ENCODE results near the gene KRTAP5-4.
"Not testable (repeated sequence)": the region's sequence is repeated elsewhere in the genome, so short reads cannot be mapped to it uniquely, and the experiment has no call there.

Gene KRTAP5-4

GRCh38 chr11:1586699-1587098, 35.2 kb downstream of the KRTAP5-4 start:
- no peak overlapping the region for H3K4me3 Mint-ChIP-seq
- no peak overlapping the region for H3K27ac Mint-ChIP-seq

GRCh38 chr11:1584661-1585370, 37.1 kb downstream of the KRTAP5-4 start, which contains the start of gene KRTAP5-1:
TSS of gene KRTAP5-1 (minus strand) at chr11:1585283. CDS start at chr11:1585249, 34 bp downstream.
- peaks cover 16% of the 10 kb centered on the region for H3K4me1 Mint-ChIP-seq (ENCODE audit: low read depth)
- DNase-seq; H3K27me3 Mint-ChIP-seq; H3K4me3 Mint-ChIP-seq; H3K27ac Mint-ChIP-seq; H3K36me3 Mint-ChIP-seq (ENCODE audit: low read depth); H3K9me3 Mint-ChIP-seq: not testable (repeated sequence)

More at GRCh38 chr11:1586699-1587098, 35.2 kb downstream of the KRTAP5-4 start:
- no peaks in the 10 kb centered on the region for H3K36me3 Mint-ChIP-seq (ENCODE audit: low read depth)
- H3K27me3 Mint-ChIP-seq = peaks cover 9% of the 10 kb centered on the region
- H3K9me3 Mint-ChIP-seq = no peaks in the 10 kb centered on the region
- no peak for DNase-seq
- peaks cover 19% of the 10 kb centered on the region for H3K4me1 Mint-ChIP-seq (ENCODE audit: low read depth)

GRCh38 chr11:1582909-1583308, 39.0 kb downstream of the KRTAP5-4 start:
- H3K27ac Mint-ChIP-seq; DNase-seq; H3K36me3 Mint-ChIP-seq (ENCODE audit: low read depth); H3K4me1 Mint-ChIP-seq (ENCODE audit: low read depth); H3K9me3 Mint-ChIP-seq; H3K4me3 Mint-ChIP-seq; H3K27me3 Mint-ChIP-seq: not testable (repeated sequence)

GRCh38 chr11:1581976-1582375, 40.0 kb downstream of the KRTAP5-4 start:
- Mint-ChIP-seq H3K27ac (no peak overlapping the region), H3K27me3 (peaks cover 9% of the 10 kb centered on the region), H3K4me1 (ENCODE audit: low read depth) (peaks cover 6% of the 10 kb centered on the region), H3K4me3 (no peak overlapping the region), H3K36me3 (ENCODE audit: low read depth) (no peaks in the 10 kb centered on the region), H3K9me3 (no peaks in the 10 kb centered on the region)
- DNase-seq = no peak

GRCh38 chr11:1576825-1577224, 45.1 kb downstream of the KRTAP5-4 start:
- Mint-ChIP-seq H3K9me3 (no peaks in the 10 kb centered on the region), H3K27me3 (peaks cover 10% of the 10 kb centered on the region), H3K4me1 (ENCODE audit: low read depth) (peaks cover 6% of the 10 kb centered on the region), H3K36me3 (ENCODE audit: low read depth) (no peaks in the 10 kb centered on the region), H3K27ac (no peak overlapping the region), H3K4me3 (no peak overlapping the region)
- no peak for DNase-seq

- peaks cover 10% of the 10 kb centered on the region for H3K27me3 Mint-ChIP-seq
- not testable (repeated sequence) for H3K27ac Mint-ChIP-seq; DNase-seq; H3K4me3 Mint-ChIP-seq; H3K36me3 Mint-ChIP-seq (ENCODE audit: low read depth); H3K9me3 Mint-ChIP-seq; H3K4me1 Mint-ChIP-seq (ENCODE audit: low read depth)
These were observed 46.2 kb downstream of the KRTAP5-4 start for GRCh38 chr11:1575756-1576155.

GRCh38 chr11:1574933-1575242, 47.0 kb downstream of the KRTAP5-4 start:
- DNase-seq = no peak
- H3K27me3 Mint-ChIP-seq = peaks cover 10% of the 10 kb centered on the region
- no peaks in the 10 kb centered on the region for H3K36me3 Mint-ChIP-seq (ENCODE audit: low read depth)
- H3K9me3 Mint-ChIP-seq = no peaks in the 10 kb centered on the region
- peaks cover 12% of the 10 kb centered on the region for H3K4me1 Mint-ChIP-seq (ENCODE audit: low read depth)
- no peak overlapping the region for H3K4me3 Mint-ChIP-seq
- no peak overlapping the region for H3K27ac Mint-ChIP-seq

- Mint-ChIP-seq H3K27ac (no peak overlapping the region), H3K4me3 (peak overlapping the region; percentile 53), H3K36me3 (ENCODE audit: low read depth) (no peaks in the 10 kb centered on the region), H3K4me1 (ENCODE audit: low read depth) (peaks cover 15% of the 10 kb centered on the region), H3K27me3 (peaks cover 10% of the 10 kb centered on the region), H3K9me3 (no peaks in the 10 kb centered on the region)
- DNase-seq = peak; percentile 78
These were observed 47.6 kb downstream of the KRTAP5-4 start for GRCh38 chr11:1574238-1574932.

- H3K4me3 Mint-ChIP-seq = peak overlapping the region; percentile 53
- H3K9me3 Mint-ChIP-seq = no peaks in the 10 kb centered on the region
- H3K27me3 Mint-ChIP-seq = peaks cover 10% of the 10 kb centered on the region
- H3K36me3 Mint-ChIP-seq (ENCODE audit: low read depth) = no peaks in the 10 kb centered on the region
- H3K27ac Mint-ChIP-seq = no peak overlapping the region
- DNase-seq = no peak
- H3K4me1 Mint-ChIP-seq (ENCODE audit: low read depth) = peaks cover 17% of the 10 kb centered on the region
These were observed 48.1 kb downstream of the KRTAP5-4 start for GRCh38 chr11:1573903-1574237.

- no peaks in the 10 kb centered on the region for H3K36me3 Mint-ChIP-seq (ENCODE audit: low read depth)
- peaks cover 20% of the 10 kb centered on the region for H3K4me1 Mint-ChIP-seq (ENCODE audit: low read depth)
- H3K27ac Mint-ChIP-seq = no peak overlapping the region
These were observed 48.6 kb downstream of the KRTAP5-4 start for GRCh38 chr11:1573077-1573902.

GRCh38 chr11:1572197-1573076, 49.5 kb downstream of the KRTAP5-4 start, which contains the start of gene DUSP8:
TSS of gene DUSP8 (minus strand) at chr11:1572271. CDS start at chr11:1565826, 6,445 bp downstream.
- Mint-ChIP-seq H3K27ac (no peak within 1 kb of the TSS), H3K9me3 (no peaks in the 10 kb centered on the region), H3K27me3 (peaks cover 10% of the 10 kb centered on the region), H3K4me1 (ENCODE audit: low read depth) (peaks cover 20% of the 10 kb centered on the region), H3K36me3 (ENCODE audit: low read depth) (no peaks in the 10 kb centered on the region), H3K4me3 (peak within 1 kb of the TSS; percentile 53)
- DNase-seq = peak; percentile 92

More at GRCh38 chr11:1573077-1573902, 48.6 kb downstream of the KRTAP5-4 start:
- Mint-ChIP-seq H3K9me3 (no peaks in the 10 kb centered on the region), H3K4me3 (peak overlapping the region; percentile 53), H3K27me3 (peaks cover 10% of the 10 kb centered on the region)
- peak; percentile 62 for DNase-seq

GRCh38 chr11:1571760-1572196, 50.2 kb downstream of the KRTAP5-4 start:
- peaks cover 20% of the 10 kb centered on the region for H3K4me1 Mint-ChIP-seq (ENCODE audit: low read depth)
- peaks cover 10% of the 10 kb centered on the region for H3K27me3 Mint-ChIP-seq
- H3K9me3 Mint-ChIP-seq = no peaks in the 10 kb centered on the region
- H3K27ac Mint-ChIP-seq = no peak overlapping the region
- H3K4me3 Mint-ChIP-seq = no peak overlapping the region
- H3K36me3 Mint-ChIP-seq (ENCODE audit: low read depth) = no peaks in the 10 kb centered on the region
- no peak for DNase-seq

Measured in activated T-cell treated with anti-CD3 and anti-CD28 coated beads, Interleukin-2, amount 50 U/mL, for 24 hours (primary cell).